Lung (tissue), 12 donors: ENCODE results near the gene ZNF331. TPM values are rescaled to one million over a fixed set of nuclear protein-coding genes. Genes with fewer than 3 reads are reported as not detected.

ENCODE experiments used
- ATAC-seq: fragments of 200-7000 bp; cut with Tn5 transposase; one replicate; pipeline ENCODE4 v1.9.1; 2020; ENCODE audit warnings: moderate number of reproducible peaks; ENCODE audit not compliant: insufficient read depth, low FRiP score
- DNase-seq, 3 donors: peaks; one replicate each; pipeline ENCODE4 v3.0.0-alpha.2; 2013 to 2017
- H3K27ac ChIP-seq, 2 donors: one replicate each; pipeline ENCODE4 v1.5.1; 2013; ENCODE audit warnings: mild to moderate bottlenecking in 2 of 2, moderate library complexity in 2 of 2, control low read depth in 1 of 2, inconsistent platforms in 1 of 2, low read depth in 1 of 2, low read length in 1 of 2
- H3K27me3 ChIP-seq, 3 donors: one replicate each; pipeline ENCODE4 v1.5.1; 2013; ENCODE audit warnings: low read length in 2 of 3; ENCODE audit not compliant: control insufficient read depth in 3 of 3, insufficient read depth in 3 of 3
- H3K36me3 ChIP-seq, 4 donors: one replicate each; pipeline ENCODE4 v1.5.1; 2013; ENCODE audit warnings: low read length in 4 of 4, mild to moderate bottlenecking in 1 of 4, moderate library complexity in 1 of 4; ENCODE audit not compliant: control insufficient read depth in 4 of 4, insufficient read depth in 4 of 4
- H3K4me1 ChIP-seq, 5 donors: one replicate each; pipeline ENCODE4 v1.5.1; 2013; ENCODE audit warnings: low read length in 5 of 5, mild to moderate bottlenecking in 2 of 5, moderate library complexity in 1 of 5; ENCODE audit not compliant: control insufficient read depth in 5 of 5, insufficient read depth in 5 of 5
- H3K4me3 ChIP-seq: one replicate; pipeline ENCODE4 v1.5.1; 2013; ENCODE audit warnings: mild to moderate bottlenecking, control low read depth, moderate library complexity
- H3K9ac ChIP-seq, 2 donors: one replicate each; pipeline ENCODE4 v1.5.1; 2013; ENCODE audit warnings: low read length in 2 of 2, control low read depth in 1 of 2; ENCODE audit not compliant: insufficient read depth in 1 of 2
- H3K9me3 ChIP-seq, 4 donors: one replicate each; pipeline ENCODE4 v1.5.1; 2013; ENCODE audit warnings: low read length in 3 of 4, mild to moderate bottlenecking in 1 of 4, moderate library complexity in 1 of 4; ENCODE audit not compliant: control insufficient read depth in 4 of 4, insufficient read depth in 3 of 4
- CTCF ChIP-seq: IDR thresholded peaks from 2 replicates; pipeline ENCODE4 v1.5.1; 2012; ENCODE audit warnings: mild to moderate bottlenecking; ENCODE audit errors: control extremely low read depth, extremely low read depth
- WGBS, 2 donors: extraction: QIAGEN DNeasy Blood & Tissue Kit; methylation state at CpG; one replicate each; pipeline ENCODE4 v1.1.7; 2013; 5-methylcytosine and 5-hydroxymethylcytosine counted together
- polyA plus RNA-seq, 2 donors: library from polyadenylated mRNA; stranded (reverse); fragments of 200-250 nt; gene quantifications; one replicate each; pipeline ENCODE4 v1.2.1, GENCODE V29; 2013
- total RNA-seq, 2 donors: library from RNA; depleted of rRNA in 1 of 2; stranded (reverse); fragments of >200 nt in 1 of 2; gene quantifications; one replicate each; pipeline ENCODE4 v1.2.1, GENCODE V29; 2014 to 2021
- donor health status: control.
- donor health status: control.
- donor health status: Bipolar disorder and iron deficiency.
- donor health status: healthy.
- donor health status: DM: yes; HTN: yes; CAD: no.

The ZNF331 gene
- total and polyA plus RNA-seq, 4 donors: 12.7 to 27.9 (median 22.8) TPM

DNA sequence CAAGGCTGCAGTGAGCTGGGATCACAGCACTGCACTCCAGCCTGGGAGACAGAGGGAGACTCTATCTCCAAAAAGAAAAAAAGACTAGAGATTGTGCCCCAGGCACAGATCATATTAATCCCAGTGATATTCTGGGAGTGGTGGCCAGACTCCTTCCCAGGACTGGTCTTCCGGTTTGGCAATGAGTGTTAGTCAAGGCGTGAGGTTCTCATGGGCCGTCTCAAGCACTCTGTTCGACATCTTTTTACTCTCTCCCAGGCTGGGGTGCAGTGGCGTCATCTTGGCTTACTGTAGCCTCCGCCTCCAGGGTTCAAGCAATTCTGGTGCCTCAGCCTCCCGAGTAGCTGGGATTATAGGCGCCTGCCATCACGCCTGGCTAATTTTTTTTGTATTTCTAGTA lies 88.5 kb downstream of the ZNF331 start:
- 80 to 84% methylated on average over 9 of the region's 9 CpGs for WGBS, 2 donors
- peak in 1 of 3 donors; percentile 34 for DNase-seq

GRCh38 chr19:53626976-53627375 lies 89.0 kb downstream of the ZNF331 start:
- Histone ChIP-seq H3K36me3 (no peaks in the 10 kb centered on the region), H3K27ac (no peak overlapping the region), H3K9ac (no peak overlapping the region), H3K9me3 (peaks cover 0 to 5% (median 0%) of the 10 kb centered on the region in 4 donors), H3K27me3 (no peaks in the 10 kb centered on the region), H3K4me1 (peaks cover 0 to 13% (median 4%) of the 10 kb centered on the region in 5 donors), H3K4me3 (no peak overlapping the region)
- WGBS, 2 donors: 57 to 80% methylated on average over 6 of the region's 6 CpGs
- TF ChIP-seq CTCF: no peak
- ATAC-seq: no peak
- DNase-seq: peak; percentile 48 to 95 (median 86)

More for the DNA sequence above, 88.5 kb downstream of the ZNF331 start:
- Histone ChIP-seq H3K9ac (no peak overlapping the region), H3K4me3 (no peak overlapping the region), H3K9me3 (peaks cover 0 to 5% (median 0%) of the 10 kb centered on the region in 4 donors), H3K36me3 (no peaks in the 10 kb centered on the region), H3K27me3 (no peaks in the 10 kb centered on the region), H3K4me1 (peaks cover 0 to 16% (median 4%) of the 10 kb centered on the region in 5 donors), H3K27ac (no peak overlapping the region)
- no peak for TF ChIP-seq CTCF
- ATAC-seq: no peak

Other genes starting within 250 kb of the ZNF331 start
- 1 to 10 TPM; 5.8 to 8.8 TPM for gene ZNF845, start 204.4 kb upstream of the ZNF331 start, total RNA-seq
- gene ZNF845, start 204.4 kb upstream of the ZNF331 start, polyA plus RNA-seq: 1 to 10 TPM; 2.4 to 3.2 TPM
- 10 to 100 TPM in 1 of 2 donors, 1 to 10 TPM in 1; 7.1 to 19.7 TPM for gene ZNF525, start 172.4 kb upstream of the ZNF331 start, total RNA-seq
- 1 to 10 TPM; 3.2 to 4.1 TPM for gene ZNF525, start 172.4 kb upstream of the ZNF331 start, polyA plus RNA-seq
- gene ZNF765, start 143.0 kb upstream of the ZNF331 start, total RNA-seq: 10 to 100 TPM in 1 of 2 donors, 1 to 10 TPM in 1; 8.6 to 11.3 TPM
- gene ZNF765, start 143.0 kb upstream of the ZNF331 start, polyA plus RNA-seq: 1 to 10 TPM; 3.6 to 4.2 TPM
- 10 to 100 TPM in 1 of 2 donors, 1 to 10 TPM in 1; 7.9 to 11.4 TPM for gene ZNF761, start 106.2 kb upstream of the ZNF331 start, total RNA-seq
- gene ZNF761, start 106.2 kb upstream of the ZNF331 start, polyA plus RNA-seq: 1 to 10 TPM; 6.4 TPM
- 1 to 10 TPM; 2.8 to 5.3 TPM for gene ZNF813, start 70.4 kb upstream of the ZNF331 start, total RNA-seq
- gene ZNF813, start 70.4 kb upstream of the ZNF331 start, polyA plus RNA-seq: 1 to 10 TPM; 1.2 TPM
- gene DPRX, start 93.9 kb downstream of the ZNF331 start, total RNA-seq: not detected
- gene DPRX, start 93.9 kb downstream of the ZNF331 start, polyA plus RNA-seq: under 1 TPM in 1 of 2 donors, not detected in 1; 0.17 TPM